GM23338 (cell line): Measurements from ENCODE around the gene ANKFN1. TPM values are rescaled to one million over a fixed set of nuclear protein-coding genes. Genes with fewer than 3 reads are reported as not detected.

ENCODE experiments used
- CREB1 ChIP-seq: fragments of 250-450 bp; sonication (Bioruptor Pico); IDR thresholded peaks from 2 replicates; pipeline ENCODE4 v1.5.0; 2020; ENCODE audit warnings: low read depth, mild to moderate bottlenecking, moderate library complexity
- EZH2phosphoT487 ChIP-seq: fragments of 200-600 bp; sonication (generic); IDR thresholded peaks from one replicate; pipeline ENCODE4 v1.8.1; 2018; ENCODE audit warnings: antibody characterized with exemption; ENCODE audit not compliant: unreplicated experiment
- JUNB ChIP-seq: IDR thresholded peaks from one replicate; pipeline ENCODE4 v1.6.1; 2016; ENCODE audit warnings: antibody characterized with exemption; ENCODE audit not compliant: unreplicated experiment
- NANOG ChIP-seq: IDR thresholded peaks from 2 replicates; pipeline ENCODE4 v1.6.1; 2016; ENCODE audit warnings: antibody characterized with exemption, borderline replicate concordance
- POLR2AphosphoS5 ChIP-seq: IDR thresholded peaks from 2 replicates; pipeline ENCODE4 v1.6.1; 2016; ENCODE audit warnings: antibody characterized with exemption, low read depth
- polyA plus RNA-seq: library from polyadenylated mRNA; unstranded; fragments of >200 nt; fragmentation: Nextera tagmentation; extraction: Ambion mirVana; gene quantifications from 2 replicates; pipeline ENCODE4 v1.2.1, GENCODE V29; 2016
- small RNA-seq: library from RNA; depleted of rRNA; stranded (forward); fragments of <200 nt; gene quantifications from one replicate; pipeline ENCODE3, GENCODE V24; 2014; ENCODE audit warnings: low replicate concordance
- total RNA-seq: library from RNA; depleted of rRNA; stranded (reverse); fragments of >200 nt; shearing (Covaris generic); gene quantifications from 2 replicates; pipeline ENCODE4 v1.2.3, GENCODE V29; 2014
- TF ChIP-seq, protein P1 (sequence below): fragments of 250-450 bp; sonication (Bioruptor Pico); IDR thresholded peaks from 2 replicates; pipeline ENCODE4 v1.5.0; 2020; ENCODE audit warnings: mild to moderate bottlenecking, moderate library complexity

The ANKFN1 gene
- total and polyA plus RNA-seq, 2 experiments from 2014 or later, result not detected

DNA sequence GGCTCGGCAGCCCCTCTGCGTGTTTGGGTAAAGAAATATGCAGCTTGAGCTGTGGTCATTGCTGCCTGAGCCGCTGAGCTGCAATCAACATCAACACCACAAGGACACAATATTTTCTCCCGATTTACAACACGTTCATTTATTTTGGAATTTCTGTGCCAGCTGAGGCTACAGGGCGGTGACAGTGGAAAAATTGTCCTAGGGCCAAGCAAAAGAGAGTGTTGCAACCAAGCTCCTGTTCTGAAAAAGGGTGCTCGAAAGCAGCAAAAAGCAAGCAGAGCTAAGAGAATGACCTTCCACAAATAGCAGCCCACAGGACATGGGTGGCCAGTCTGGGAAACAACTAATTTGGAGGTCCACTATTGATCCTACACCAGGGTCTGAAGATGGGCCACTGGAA, 404.8 kb downstream of the ANKFN1 start (continued):
- TF ChIP-seq, protein P1, sequence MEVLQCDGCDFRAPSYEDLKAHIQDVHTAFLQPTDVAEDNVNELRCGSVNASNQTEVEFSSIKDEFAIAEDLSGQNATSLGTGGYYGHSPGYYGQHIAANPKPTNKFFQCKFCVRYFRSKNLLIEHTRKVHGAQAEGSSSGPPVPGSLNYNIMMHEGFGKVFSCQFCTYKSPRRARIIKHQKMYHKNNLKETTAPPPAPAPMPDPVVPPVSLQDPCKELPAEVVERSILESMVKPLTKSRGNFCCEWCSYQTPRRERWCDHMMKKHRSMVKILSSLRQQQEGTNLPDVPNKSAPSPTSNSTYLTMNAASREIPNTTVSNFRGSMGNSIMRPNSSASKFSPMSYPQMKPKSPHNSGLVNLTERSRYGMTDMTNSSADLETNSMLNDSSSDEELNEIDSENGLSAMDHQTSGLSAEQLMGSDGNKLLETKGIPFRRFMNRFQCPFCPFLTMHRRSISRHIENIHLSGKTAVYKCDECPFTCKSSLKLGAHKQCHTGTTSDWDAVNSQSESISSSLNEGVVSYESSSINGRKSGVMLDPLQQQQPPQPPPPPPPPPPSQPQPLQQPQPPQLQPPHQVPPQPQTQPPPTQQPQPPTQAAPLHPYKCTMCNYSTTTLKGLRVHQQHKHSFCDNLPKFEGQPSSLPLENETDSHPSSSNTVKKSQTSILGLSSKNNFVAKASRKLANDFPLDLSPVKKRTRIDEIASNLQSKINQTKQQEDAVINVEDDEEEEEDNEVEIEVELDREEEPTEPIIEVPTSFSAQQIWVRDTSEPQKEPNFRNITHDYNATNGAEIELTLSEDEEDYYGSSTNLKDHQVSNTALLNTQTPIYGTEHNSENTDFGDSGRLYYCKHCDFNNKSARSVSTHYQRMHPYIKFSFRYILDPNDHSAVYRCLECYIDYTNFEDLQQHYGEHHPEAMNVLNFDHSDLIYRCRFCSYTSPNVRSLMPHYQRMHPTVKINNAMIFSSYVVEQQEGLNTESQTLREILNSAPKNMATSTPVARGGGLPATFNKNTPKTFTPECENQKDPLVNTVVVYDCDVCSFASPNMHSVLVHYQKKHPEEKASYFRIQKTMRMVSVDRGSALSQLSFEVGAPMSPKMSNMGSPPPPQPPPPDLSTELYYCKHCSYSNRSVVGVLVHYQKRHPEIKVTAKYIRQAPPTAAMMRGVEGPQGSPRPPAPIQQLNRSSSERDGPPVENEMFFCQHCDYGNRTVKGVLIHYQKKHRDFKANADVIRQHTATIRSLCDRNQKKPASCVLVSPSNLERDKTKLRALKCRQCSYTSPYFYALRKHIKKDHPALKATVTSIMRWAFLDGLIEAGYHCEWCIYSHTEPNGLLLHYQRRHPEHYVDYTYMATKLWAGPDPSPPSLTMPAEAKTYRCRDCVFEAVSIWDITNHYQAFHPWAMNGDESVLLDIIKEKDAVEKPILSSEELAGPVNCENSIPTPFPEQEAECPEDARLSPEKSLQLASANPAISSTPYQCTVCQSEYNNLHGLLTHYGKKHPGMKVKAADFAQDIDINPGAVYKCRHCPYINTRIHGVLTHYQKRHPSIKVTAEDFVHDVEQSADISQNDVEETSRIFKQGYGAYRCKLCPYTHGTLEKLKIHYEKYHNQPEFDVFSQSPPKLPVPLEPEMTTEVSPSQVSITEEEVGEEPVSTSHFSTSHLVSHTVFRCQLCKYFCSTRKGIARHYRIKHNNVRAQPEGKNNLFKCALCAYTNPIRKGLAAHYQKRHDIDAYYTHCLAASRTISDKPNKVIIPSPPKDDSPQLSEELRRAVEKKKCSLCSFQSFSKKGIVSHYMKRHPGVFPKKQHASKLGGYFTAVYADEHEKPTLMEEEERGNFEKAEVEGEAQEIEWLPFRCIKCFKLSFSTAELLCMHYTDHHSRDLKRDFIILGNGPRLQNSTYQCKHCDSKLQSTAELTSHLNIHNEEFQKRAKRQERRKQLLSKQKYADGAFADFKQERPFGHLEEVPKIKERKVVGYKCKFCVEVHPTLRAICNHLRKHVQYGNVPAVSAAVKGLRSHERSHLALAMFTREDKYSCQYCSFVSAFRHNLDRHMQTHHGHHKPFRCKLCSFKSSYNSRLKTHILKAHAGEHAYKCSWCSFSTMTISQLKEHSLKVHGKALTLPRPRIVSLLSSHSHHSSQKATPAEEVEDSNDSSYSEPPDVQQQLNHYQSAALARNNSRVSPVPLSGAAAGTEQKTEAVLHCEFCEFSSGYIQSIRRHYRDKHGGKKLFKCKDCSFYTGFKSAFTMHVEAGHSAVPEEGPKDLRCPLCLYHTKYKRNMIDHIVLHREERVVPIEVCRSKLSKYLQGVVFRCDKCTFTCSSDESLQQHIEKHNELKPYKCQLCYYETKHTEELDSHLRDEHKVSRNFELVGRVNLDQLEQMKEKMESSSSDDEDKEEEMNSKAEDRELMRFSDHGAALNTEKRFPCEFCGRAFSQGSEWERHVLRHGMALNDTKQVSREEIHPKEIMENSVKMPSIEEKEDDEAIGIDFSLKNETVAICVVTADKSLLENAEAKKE (CRISPR knock-in tag), result no peak
- no peak for TF ChIP-seq POLR2AphosphoS5
- TF ChIP-seq JUNB, result no peak
- TF ChIP-seq CREB1 (CRISPR knock-in tag), result no peak
- no peak for TF ChIP-seq NANOG
- TF ChIP-seq EZH2phosphoT487, result no peak

Small RNAs within 50 kb of the gene (small RNA-seq; reads per million reads assigned to genes)
- gene AC006600.1, result not detected
